ENCODE results near the gene CSNK1G1.

CSNK1G1 gene

GRCh38 chr15:64156652-64157331 is 199.2 kb downstream of the CSNK1G1 start:
- in situ Hi-C loops (cut with MboI; ENCODE audit: low sequenced_read_pairs) = no loop called here

- in situ Hi-C loops (cut with MboI; ENCODE audit: low sequenced_read_pairs) = no loop called here
Observed at GRCh38 chr15:64155802-64156651, 199.9 kb downstream of the CSNK1G1 start.

- in situ Hi-C loops (cut with MboI; ENCODE audit: low sequenced_read_pairs) = no loop called here
Observed at GRCh38 chr15:64153480-64154367, 202.2 kb downstream of the CSNK1G1 start.

DNA sequence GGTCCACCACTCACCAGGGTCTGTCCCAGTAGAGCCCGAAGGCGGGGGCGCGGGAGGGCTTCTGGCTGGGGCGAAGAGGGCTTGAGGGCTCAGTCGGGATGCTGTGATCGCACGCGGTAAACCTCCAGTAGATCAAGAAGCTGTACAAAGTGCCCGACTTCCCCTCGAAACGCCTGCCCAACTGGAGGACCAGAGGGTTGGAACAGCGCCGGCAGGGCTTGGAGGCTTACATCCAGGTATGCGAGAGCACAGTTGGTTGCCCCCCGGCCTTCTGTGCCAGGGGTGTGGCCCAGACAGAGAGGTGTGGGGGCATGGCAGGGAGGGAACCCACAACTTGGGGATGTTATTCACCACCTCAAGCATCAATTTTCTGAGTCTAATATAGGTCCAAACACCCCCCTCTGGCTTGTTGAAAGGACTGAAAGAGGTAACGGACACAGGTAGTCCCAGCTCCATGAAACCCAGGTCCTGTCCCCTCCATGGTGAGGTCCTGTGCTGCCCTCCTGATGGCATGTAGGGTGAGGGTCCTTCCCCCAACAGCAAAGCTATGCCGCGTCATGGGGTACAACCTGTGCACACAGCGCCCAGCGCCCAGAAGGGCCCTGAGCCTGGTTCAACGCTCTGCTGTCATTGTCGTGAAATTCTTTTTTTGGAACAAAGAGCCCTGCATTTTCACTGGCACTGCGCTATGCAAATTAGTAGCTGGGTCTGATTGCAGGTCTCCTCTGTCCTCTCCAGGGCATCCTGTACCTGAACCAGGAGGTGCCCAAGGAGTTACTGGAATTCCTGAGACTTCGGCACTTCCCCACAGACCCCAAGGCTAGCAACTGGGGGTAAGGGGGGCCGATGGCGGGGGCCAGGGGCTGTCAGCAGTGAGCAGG is 203.2 kb downstream of the CSNK1G1 start:
- in situ Hi-C loops (cut with MboI; ENCODE audit: low sequenced_read_pairs) = no loop called here

GRCh38 chr15:64151727-64152506 is 204.1 kb downstream of the CSNK1G1 start, which contains the start of gene SNX22:
Gene SNX22 (plus strand): TSS chr15:64151731. CDS start chr15:64151776, 45 bp downstream.
- in situ Hi-C loops (cut with MboI; ENCODE audit: low sequenced_read_pairs) = no loop called here

DNA sequence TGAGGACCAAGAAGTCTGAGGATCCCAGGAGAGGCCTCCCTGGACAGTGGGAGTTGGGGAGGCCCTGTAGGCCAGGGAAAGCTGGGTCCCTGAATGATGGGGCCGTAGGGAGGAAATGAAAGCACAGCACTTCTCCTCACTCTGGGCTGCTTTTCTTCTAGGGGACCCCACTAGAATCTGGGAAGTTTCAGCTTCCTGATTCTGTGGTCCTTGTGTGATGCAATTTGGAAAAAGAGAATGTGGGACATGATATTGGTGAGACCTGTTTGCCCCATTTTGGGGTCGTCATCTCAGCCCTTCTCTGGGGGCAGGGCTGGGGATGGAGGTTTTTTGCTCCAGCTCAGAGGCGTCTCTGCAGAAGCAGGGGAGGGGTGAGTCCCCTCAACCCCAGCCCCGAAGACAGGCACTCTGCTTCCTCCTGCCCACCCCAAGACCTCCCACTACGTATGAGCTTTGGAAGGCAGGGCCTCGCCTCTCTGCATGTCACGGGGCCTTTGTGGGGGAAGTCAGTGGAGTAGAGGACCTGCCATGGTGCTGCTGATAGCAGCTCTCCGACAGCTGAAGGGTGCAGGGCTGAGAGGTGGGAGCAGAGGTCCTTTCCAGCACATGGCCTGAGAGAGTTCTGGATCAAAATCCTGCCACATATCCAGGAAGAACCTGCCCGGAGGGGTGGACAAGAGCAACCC is 205.9 kb downstream of the CSNK1G1 start:
- in situ Hi-C loops (cut with MboI; ENCODE audit: low sequenced_read_pairs) = no loop called here

GRCh38 chr15:64149424-64149823 is 206.5 kb downstream of the CSNK1G1 start:
- in situ Hi-C loops (cut with MboI; ENCODE audit: low sequenced_read_pairs) = no loop called here

- in situ Hi-C loops (cut with MboI; ENCODE audit: low sequenced_read_pairs) = no loop called here
Observed at GRCh38 chr15:64148581-64148980, 207.4 kb downstream of the CSNK1G1 start.

DNA sequence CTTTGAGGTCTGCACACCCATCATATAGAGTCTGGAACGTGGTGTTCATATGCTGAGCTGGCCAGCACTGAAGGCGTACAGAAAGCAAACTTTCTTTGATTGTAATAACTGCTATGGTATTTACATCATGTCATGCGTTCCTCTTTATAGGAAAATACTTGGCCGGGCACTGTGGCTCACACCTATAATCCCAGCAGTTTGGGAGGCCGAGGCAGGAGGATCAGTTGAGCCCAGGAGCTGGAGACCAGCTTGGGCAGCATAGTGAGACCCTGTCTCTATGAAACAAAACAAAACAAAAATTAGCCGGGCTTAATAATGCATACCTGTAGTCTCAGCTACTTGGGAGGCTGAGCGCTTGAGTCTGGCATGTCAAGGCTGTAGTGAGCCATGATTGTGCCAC is 207.8 kb downstream of the CSNK1G1 start:
- in situ Hi-C loops (cut with MboI; ENCODE audit: low sequenced_read_pairs) = no loop called here

DNA sequence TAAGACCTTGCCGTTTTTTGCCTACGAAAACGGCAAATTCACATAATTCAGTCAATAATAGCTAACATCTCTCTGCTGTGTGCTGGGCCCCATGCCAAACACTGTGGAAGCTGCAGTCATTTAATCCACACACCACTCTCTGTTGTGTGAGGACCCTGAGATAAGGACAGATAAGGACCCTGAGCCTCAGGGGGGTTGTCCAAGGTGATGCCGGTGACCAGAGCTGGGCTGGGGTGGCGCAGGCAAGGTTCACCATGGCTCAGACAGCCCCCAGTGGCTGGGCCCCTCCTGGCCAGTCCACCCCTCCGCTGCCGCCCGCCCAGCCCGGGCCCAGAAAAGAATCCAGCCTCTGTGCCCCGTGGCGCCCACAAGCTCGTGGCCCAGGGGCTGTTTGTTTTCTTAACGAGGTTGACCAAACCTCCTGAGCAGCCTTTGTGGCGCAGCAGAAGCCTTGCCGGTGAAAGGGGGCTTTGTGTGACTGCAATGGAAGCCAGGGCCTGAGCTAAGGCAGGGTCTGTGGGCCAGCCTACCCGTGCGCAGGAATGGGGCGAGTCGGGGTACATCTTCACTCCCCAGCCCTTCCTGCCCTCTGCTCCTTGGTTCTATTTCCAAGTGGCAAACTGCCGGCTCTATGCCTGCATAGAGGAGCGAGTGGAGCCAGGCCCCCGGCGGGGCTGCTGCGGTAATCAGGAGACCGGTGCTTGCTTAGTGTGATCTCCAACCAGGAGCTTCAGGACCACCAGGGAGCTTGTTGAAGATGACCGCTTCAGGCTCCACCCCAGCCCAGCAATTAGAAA is 208.9 kb downstream of the CSNK1G1 start:
- in situ Hi-C loops (cut with MboI; ENCODE audit: low sequenced_read_pairs) = no loop called here

DNA sequence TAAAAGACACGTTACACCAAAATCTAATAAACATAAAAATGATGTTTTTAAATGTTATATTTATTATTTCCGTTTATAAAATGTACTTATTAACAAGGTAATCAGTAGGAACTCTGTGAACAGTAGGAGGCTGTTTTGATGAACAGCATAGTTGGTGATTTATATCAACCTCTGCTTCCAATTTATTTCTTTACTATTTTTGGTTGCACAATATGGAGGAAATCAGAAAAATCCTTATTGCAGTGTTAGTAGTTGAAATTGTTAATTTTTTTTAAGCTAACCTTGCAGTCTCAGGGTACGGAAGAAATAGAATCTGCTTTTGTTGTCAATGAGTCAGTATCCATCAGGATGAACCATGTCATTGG is 209.5 kb downstream of the CSNK1G1 start:
- in situ Hi-C loops (cut with MboI; ENCODE audit: low sequenced_read_pairs) = no loop called here

DNA sequence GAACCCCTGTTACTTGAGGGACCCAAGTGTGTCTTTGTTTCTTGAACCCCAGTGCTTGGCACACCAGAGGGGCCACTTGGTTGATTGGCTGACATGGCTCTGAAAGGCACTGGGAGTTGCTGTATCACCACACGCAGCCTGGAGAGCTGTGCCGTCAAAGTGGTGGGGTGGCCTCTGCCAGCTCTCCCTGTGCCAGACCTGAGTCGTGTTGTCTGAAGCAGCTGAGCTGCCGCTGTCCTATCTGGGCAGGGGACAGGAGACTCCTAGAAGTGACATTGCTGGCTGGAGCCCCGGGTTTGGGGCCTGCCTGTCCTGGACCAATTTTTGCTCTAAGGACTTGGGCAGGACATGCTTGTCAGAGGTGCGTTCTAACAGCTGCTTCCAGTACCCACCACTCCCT is 209.9 kb downstream of the CSNK1G1 start:
- in situ Hi-C loops (cut with MboI; ENCODE audit: low sequenced_read_pairs) = no loop called here

DNA sequence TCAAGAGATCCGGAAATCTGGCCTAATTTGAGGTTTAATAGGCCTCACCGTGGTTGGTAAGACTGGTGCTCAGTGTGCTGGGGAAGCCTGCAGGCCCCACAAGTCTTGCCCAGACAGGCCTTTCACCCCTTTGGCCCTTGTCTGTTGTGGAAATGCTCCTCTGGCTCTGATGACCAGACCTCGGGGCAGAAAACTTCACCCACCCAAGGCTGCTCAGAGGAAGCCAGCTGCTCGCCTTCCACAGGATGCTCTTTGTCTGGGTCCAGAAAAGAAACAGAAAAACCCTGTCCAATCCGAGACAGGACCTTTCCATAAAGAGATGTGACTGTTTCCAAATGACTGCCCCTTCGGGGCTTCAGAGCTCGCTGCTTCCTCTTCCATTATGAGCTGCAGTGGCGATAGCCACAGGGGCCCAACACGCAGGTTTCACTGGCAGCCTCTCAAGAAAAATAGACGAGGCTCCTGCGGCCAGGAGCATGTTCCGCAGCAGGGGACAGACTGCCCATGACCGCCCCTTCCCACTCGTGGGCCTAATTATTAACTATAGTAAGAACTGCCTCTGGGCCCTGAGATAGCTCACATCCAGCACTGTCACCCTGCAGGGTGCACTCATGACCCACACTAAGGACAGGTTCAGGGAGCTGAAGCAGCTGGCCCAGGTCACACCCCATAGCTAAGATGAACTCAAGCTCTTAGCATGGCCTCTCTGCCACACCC is 211.2 kb downstream of the CSNK1G1 start:
- in situ Hi-C loops (cut with MboI; ENCODE audit: low sequenced_read_pairs) = no loop called here

- in situ Hi-C loops (cut with MboI; ENCODE audit: low sequenced_read_pairs) = no loop called here
Observed at GRCh38 chr15:64144192-64144564, 211.8 kb downstream of the CSNK1G1 start.

DNA sequence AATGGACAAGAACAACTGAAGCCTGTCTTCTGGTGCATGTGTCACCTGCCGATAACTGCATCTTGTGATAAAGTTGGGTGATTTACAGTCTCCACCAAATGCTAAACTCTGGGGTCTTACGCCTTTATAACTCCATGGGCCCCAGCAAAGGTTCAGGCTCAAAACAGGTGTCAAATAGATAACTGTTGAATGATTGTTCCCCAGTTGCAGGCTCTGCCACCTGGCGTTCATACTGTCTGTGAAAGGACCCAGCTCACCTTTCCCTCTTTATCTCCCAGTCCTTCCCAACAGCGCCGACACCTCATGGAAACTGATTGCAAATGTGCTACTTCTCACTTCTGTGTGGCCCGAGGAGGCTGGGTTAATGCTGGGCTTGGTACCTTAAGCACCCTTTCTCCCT is 212.7 kb downstream of the CSNK1G1 start:
- in situ Hi-C loops (cut with MboI; ENCODE audit: low sequenced_read_pairs) = no loop called here

DNA sequence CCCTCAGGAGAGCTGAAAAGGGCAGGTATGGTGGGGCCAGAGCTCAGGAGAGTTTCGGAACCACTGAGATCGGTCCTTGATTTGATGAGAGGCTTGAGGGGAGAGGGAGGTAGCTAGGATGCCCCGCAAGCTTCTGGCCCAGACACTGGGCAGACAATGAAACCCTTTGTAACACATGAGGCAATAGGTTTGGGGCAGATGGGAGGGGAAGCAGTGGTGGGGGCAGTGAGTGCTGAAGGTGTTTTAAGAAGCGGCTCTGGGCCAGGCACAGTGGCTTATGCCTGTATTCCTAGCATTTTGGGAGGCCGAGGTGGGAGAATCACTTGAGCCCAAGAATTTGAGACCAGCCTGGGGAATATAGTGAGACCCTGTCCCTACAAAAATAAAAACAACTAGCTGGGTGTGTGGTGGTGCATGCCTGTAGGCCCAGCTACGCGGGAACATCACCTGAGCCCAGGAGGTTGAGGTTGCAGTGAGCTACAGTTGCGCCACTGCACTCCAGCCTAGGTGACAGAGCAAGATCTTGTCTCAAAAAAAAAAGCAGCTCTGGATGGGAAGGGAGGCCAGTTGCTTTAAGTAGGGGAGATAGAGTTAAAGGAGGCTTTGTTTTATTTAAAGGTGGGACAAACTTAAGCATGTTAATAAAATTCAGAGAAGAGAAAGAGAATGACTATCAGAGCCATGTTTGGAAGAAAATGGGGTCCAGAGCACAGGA is 214.0 kb downstream of the CSNK1G1 start:
- in situ Hi-C loops (cut with MboI; ENCODE audit: low sequenced_read_pairs) = no loop called here

- in situ Hi-C loops (cut with MboI; ENCODE audit: low sequenced_read_pairs) = no loop called here
Observed at GRCh38 chr15:64138331-64138941, 217.5 kb downstream of the CSNK1G1 start.

Measured in hTERT RPE-1 (cell line).